GM12875 (cell line): ENCODE measurements around the gene UNC45B.

Experiments
- H3K4me3 ChIP-seq: one replicate; pipeline ENCODE4 v1.5.1; 2011; ENCODE audit warnings: low read depth, low read length, control low read depth
- TF ChIP-seq, protein P1 (sequence below): IDR thresholded peaks from 2 replicates; pipeline ENCODE4 v1.5.1; 2011; ENCODE audit warnings: low read depth, mild to moderate bottlenecking, control low read depth, inconsistent platforms, low read length, moderate library complexity, borderline replicate concordance; ENCODE audit not compliant: insufficient read depth

UNC45B gene

DNA sequence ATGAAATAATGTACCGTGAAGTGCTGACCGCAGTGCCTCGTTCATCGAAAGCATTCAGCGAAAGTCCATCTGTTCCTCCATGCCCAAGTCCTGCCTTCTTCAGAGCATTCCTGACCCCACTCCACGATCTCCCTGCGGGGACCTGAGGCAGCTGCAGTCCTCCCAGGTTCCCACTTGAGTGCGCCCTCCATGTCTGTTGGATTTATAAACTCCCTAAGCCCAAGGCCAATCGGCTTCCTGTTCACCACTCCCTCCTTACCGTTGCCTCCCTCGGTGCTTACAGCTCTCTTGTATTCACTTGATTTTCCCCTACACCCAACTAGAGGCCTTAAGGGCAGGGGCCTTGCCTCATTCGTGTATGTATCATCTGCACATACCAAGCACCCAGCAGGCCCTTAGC, 30.8 kb upstream of the UNC45B start:
- no peak overlapping the region for H3K4me3 ChIP-seq
- TF ChIP-seq, protein P1, sequence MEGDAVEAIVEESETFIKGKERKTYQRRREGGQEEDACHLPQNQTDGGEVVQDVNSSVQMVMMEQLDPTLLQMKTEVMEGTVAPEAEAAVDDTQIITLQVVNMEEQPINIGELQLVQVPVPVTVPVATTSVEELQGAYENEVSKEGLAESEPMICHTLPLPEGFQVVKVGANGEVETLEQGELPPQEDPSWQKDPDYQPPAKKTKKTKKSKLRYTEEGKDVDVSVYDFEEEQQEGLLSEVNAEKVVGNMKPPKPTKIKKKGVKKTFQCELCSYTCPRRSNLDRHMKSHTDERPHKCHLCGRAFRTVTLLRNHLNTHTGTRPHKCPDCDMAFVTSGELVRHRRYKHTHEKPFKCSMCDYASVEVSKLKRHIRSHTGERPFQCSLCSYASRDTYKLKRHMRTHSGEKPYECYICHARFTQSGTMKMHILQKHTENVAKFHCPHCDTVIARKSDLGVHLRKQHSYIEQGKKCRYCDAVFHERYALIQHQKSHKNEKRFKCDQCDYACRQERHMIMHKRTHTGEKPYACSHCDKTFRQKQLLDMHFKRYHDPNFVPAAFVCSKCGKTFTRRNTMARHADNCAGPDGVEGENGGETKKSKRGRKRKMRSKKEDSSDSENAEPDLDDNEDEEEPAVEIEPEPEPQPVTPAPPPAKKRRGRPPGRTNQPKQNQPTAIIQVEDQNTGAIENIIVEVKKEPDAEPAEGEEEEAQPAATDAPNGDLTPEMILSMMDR, result no peak

DNA sequence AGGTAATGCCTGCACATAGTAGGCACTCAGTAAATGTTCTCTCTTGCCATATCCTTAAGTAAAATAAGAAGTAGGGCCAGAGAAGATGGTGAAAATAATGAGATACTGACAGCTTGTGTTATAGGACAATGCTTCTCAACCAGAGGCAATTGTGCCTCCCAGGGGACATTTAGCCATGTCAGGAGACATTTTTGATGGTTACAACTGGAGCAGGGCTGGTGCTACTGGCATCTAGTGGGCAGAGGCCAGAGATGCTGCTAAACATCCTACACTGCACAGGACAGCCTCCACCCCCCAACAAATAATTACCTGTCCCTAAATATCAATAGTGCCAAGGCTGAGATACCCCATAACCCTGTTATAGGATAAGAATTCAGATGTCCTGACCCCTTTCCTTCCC, 29.6 kb upstream of the UNC45B start:
- TF ChIP-seq, protein P1, result peak; percentile 22; the same call in 1 of the 2 replicates
- H3K4me3 ChIP-seq, result no peak overlapping the region

DNA sequence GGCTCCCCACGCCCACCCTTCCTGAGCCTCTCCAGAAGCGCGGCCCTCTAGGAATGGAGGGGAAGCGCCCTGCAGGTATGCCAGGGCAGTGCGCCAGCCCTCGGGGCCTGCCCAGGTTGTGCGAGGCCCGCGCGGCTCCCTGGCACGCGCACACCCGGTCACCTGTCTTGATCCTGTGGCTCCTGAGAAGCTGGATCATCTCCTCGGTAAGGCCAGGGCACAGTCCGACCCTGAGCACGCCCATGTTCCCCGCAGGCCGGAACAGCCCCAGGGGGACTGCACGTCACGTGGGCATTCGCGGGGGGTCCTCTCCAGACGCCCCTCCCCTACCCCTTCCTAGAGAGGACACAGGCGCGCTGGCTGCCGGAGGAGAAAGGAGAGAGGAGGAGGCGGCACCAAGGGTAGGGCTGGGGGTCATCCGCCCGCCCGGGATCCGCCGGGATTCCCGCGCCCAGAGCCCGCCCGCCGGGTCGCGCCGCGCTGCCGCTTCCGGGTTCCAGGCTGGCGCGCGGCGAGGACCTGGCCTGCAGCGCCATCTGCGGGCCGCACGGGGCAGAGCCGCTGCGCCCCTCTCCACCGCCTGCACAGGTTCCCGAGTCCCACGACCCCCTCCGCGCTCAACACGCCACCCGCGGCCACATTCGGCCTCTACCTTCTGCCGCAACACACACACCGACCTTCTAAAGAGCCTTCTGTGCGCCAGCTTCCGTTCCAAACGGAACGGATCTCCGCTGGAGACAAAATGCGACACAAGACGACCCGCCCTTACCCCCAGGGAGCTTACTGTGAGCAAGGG, 28.0 kb upstream of the UNC45B start, which contains the start of gene RAD51D:
Gene RAD51D, minus strand, starts transcription at position 491 of the 796 bp plus-strand sequence. Its CDS starts 247 bp downstream, at position 244.
- TF ChIP-seq, protein P1, result peak; percentile 94
- H3K4me3 ChIP-seq, result peak within 1 kb of the TSS; percentile 87

DNA sequence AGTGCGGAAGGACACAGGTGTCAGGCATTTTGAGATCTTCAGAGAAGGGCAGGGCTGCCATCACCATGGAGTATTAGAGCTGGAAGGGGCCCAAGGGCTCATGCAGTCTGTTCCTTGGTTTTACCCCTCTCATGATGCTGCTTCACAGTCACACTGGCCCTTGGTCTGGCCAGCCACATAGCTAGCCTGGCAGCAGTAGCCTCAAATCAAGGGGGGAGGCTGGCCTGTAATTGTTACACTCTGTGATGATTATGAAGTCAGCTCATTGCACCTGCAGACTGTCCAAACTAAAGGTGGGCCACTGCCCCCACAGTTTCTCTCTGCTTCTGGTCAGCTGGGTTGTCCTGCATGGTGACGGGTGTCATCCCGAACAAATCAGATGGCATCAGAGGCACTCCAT, 26.3 kb upstream of the UNC45B start, which contains the start of gene FNDC8:
Gene FNDC8, plus strand, starts transcription at position 301 of the 400 bp plus-strand sequence. Its CDS starts 79 bp downstream, at position 380.
- H3K4me3 ChIP-seq, result no peak within 1 kb of the TSS
- TF ChIP-seq, protein P1, result no peak

DNA sequence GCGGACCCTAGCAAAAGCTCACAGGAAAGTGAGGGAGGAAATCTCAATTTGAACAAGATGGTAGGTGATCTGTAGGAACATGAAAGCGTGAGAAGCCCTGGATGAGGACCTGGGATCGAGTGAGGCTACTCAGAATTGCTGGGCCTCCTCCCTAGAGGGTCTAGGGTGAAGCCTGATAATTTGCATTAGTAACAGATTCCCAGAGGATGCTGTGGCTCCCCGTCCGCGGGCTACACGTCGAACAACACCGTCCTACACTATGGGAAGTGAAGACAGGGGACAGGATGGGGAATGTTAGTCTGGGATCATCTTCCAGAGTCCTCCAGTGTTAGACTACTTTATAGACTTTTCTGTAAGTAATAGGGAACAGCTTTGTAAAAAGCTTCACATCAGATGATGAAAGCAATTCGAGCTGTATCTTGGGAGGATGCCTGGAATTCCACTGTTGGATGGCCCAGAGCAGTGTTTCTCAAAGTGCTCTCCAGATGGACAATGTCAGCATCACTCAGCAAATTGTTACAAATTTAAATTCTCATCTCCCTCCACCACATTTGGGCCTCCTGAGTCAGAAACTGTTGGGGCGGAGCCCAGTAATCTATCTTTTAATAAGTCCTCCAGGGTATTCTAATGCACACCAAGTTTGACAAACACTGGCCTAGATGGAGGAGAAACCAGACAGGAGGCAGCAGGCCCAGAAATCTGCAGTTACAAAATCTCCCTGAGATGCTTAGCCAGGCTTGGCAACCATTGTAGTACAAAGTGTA, 19.7 kb upstream of the UNC45B start:
- H3K4me3 ChIP-seq, result no peak overlapping the region
- TF ChIP-seq, protein P1, result no peak

DNA sequence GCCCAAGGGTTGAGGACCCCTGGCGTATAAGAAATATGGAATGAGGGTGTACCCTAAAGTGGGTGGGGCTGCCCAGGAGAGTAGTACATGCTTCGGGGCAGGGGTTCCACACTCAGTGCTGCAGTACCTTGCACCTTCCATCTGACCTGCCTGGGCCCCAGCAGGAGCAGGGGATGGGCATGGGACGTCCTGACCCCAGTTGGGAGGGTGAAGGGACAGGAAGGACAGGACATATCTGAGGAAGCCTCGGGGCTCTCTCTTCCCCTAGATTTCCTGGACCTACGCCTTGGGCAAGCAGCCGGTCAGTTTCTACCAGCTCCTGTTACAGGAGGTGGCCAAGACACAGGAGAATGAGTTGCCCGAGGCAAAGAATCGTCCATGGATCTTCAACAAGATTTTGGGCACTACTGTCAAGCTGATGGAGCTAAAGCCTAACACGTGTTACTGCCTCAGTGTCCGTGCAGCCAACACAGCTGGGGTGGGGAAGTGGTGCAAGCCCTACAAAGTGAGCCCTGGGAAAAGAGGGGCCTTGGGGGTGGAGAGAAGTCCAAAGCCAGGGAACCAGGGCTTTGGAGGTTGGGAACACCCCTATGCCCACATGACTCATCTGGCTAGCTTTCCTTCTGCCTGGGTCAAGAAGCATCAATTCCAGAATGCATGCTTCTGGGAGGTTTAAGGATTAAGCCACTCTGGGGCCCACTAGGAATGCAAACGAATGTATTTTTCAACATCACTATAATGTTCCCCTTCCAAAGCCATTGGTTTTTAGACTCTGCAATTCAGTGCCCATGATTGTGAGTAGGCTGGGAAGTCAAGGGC, 18.3 kb upstream of the UNC45B start:
- no peak overlapping the region for H3K4me3 ChIP-seq
- TF ChIP-seq, protein P1, result no peak
